HCT116 (cell line): ENCODE measurements around the gene H6PD.

Experiments
- EZH2 ChIP-seq: fragments of 200-600 bp; sonication (generic); IDR thresholded peaks from 2 replicates; pipeline ENCODE4 v1.6.1; 2017; ENCODE audit warnings: antibody characterized with exemption, mixed run types
- POLR2AphosphoS5 ChIP-seq: IDR thresholded peaks from 2 replicates; pipeline ENCODE4 v1.6.1; 2011; ENCODE audit warnings: mild to moderate bottlenecking, low read depth, low read length, moderate library complexity
- YY1 ChIP-seq: IDR thresholded peaks from 2 replicates; pipeline ENCODE4 v1.6.1; 2011; ENCODE audit warnings: low read length, low read depth, moderate library complexity, mild to moderate bottlenecking; ENCODE audit not compliant: insufficient replicate concordance; ENCODE audit errors: extremely low read depth
- TF ChIP-seq, protein P1 (sequence below), 3 experiments: fragments of 200-600 bp in 1 of 3; sonication (generic) in 1 of 3; IDR thresholded peaks in 2 of 3; conservative IDR thresholded peaks in 1 of 3; 2 replicates each; pipeline ENCODE4 v1.5.1; 2012 to 2017; ENCODE audit warnings: low read depth in 2 of 3, low read length in 2 of 3, antibody characterized with exemption in 1 of 3, borderline replicate concordance in 1 of 3, control low read depth in 1 of 3, mild to moderate bottlenecking in 1 of 3, mixed read lengths in 1 of 3, mixed run types in 1 of 3, moderate library complexity in 1 of 3; ENCODE audit not compliant: insufficient read depth in 1 of 3
- TF ChIP-seq, protein P2 (sequence below): IDR thresholded peaks from 2 replicates; pipeline ENCODE4 v1.6.1; 2012
- TF ChIP-seq, protein P3 (sequence below): IDR thresholded peaks from 2 replicates; pipeline ENCODE4 v1.6.1; 2012

DNA sequence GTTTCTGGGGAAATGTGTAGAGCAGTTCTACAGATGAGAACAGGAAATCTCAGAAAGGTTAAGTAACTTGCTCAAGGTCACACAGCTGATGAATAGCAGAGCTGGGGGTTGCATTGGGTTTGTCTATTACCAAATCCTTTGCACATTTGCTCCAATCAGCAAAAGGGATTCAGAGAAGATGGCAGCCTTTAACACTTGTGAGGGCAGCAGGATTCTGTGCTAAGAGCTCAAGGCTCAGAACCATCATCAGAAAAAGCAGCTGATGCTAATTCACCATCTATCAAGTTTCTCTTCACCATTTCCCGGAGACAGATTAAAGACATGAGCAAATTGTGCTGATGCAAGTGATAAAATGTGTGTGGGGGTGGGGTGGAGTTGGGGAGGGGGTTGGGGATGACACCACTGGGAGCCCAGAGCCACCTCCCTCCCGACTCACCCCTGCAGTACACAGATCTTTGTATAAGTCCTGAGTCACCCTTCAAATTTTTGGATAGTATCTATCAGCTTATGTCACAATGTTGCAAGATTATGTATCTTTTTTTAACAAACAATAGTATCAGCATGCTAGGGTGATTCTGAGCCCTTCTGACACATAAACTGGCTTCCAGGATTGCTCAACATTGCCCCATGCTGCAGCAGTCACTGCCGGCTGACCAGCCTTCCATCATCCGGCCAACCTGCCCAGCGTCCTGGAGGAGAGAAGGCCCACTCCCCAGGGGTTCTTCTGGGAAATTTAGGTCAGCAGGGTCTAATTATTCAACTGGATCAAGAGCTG lies 55.3 kb downstream of the H6PD start:
- TF ChIP-seq, protein P1, sequence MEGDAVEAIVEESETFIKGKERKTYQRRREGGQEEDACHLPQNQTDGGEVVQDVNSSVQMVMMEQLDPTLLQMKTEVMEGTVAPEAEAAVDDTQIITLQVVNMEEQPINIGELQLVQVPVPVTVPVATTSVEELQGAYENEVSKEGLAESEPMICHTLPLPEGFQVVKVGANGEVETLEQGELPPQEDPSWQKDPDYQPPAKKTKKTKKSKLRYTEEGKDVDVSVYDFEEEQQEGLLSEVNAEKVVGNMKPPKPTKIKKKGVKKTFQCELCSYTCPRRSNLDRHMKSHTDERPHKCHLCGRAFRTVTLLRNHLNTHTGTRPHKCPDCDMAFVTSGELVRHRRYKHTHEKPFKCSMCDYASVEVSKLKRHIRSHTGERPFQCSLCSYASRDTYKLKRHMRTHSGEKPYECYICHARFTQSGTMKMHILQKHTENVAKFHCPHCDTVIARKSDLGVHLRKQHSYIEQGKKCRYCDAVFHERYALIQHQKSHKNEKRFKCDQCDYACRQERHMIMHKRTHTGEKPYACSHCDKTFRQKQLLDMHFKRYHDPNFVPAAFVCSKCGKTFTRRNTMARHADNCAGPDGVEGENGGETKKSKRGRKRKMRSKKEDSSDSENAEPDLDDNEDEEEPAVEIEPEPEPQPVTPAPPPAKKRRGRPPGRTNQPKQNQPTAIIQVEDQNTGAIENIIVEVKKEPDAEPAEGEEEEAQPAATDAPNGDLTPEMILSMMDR (IDR thresholded peaks at IDR 0.05 in 2 of 3, conservative IDR thresholded peaks at IDR 0.05 in 1 of 3; ENCODE audit: borderline replicate concordance in 1 of 3, insufficient read depth in 1 of 3, low read depth in 2 of 3, low read length in 2 of 3): no peak
- no peak for TF ChIP-seq YY1
- TF ChIP-seq POLR2AphosphoS5: no peak
- TF ChIP-seq, protein P2, sequence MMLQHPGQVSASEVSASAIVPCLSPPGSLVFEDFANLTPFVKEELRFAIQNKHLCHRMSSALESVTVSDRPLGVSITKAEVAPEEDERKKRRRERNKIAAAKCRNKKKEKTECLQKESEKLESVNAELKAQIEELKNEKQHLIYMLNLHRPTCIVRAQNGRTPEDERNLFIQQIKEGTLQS: no peak
- TF ChIP-seq EZH2: no peak
- TF ChIP-seq, protein P3, sequence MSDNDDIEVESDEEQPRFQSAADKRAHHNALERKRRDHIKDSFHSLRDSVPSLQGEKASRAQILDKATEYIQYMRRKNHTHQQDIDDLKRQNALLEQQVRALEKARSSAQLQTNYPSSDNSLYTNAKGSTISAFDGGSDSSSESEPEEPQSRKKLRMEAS: no peak
